ENCODE measurements around the gene FMR1.

DNA sequence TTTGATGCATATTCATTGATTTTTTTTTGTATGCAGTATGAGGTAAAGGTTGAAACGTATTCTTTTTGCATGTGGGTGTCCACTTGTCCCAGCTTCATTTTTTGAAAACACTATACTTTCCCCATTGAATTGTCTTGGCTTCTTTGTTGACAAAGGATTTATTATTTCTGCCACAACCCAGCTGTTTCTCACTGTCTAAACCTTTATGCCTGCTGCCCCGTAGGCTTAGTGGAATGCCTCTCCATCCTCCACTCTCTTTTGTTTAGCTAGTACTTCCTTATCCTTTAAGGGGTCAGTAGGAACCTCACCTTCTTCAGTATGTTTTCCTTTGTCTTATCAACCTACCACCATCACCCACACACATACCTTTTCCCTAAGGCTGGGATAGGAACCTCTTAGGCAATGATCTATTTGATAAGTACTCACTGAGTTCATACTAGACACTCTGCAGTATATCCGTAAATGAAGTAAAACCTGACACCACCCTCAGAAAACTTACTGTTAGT is 8.5 kb downstream of the FMR1 start:
- TF ChIP-seq CTCF (IDR thresholded peaks at IDR 0.05) (no peak), ESRRA (IDR thresholded peaks at IDR 0.05; ENCODE audit: borderline replicate concordance, low read length) (no peak), POLR2A (IDR thresholded peaks at IDR 0.05; ENCODE audit: low read length) (no peak)

Data from A549 (cell line).